ENCODE results near the gene CNTN6. TPM values are rescaled to one million over a fixed set of nuclear protein-coding genes. Genes with fewer than 3 reads are reported as not detected.

Gene CNTN6
- total RNA-seq, 1 donor from 2014 or later = 10.3 TPM

- intact Hi-C loops (cut with DNase I) = no loop called here
- no peak for TF ChIP-seq CTCF (IDR thresholded peaks at IDR 0.05)
- Histone ChIP-seq H3K27me3 (ENCODE audit: low read depth) (no peaks in the 10 kb centered on the region), H3K36me3 (no peaks in the 10 kb centered on the region), H3K9me3 (peaks cover 2% of the 10 kb centered on the region), H3K27ac (no peak overlapping the region), H3K4me3 (no peak overlapping the region), H3K4me1 (no peaks in the 10 kb centered on the region)
- DNase-seq = no peak
- no peak for ATAC-seq
Measured at GRCh38 chr3:1292571-1293071, 199.8 kb downstream of the CNTN6 start.

GRCh38 chr3:1294586-1294985, 201.8 kb downstream of the CNTN6 start:
- Histone ChIP-seq H3K36me3 (no peaks in the 10 kb centered on the region), H3K4me3 (no peak overlapping the region), H3K27ac (no peak overlapping the region), H3K27me3 (ENCODE audit: low read depth) (no peaks in the 10 kb centered on the region), H3K4me1 (no peaks in the 10 kb centered on the region), H3K9me3 (peaks cover 2% of the 10 kb centered on the region)
- DNase-seq (no peak), ATAC-seq (no peak)
- no peak for TF ChIP-seq CTCF (IDR thresholded peaks at IDR 0.05)
- intact Hi-C loops (cut with DNase I) = no loop called here

GRCh38 chr3:1318296-1319005, 225.6 kb downstream of the CNTN6 start:
- DNase-seq (no peak), ATAC-seq (no peak)
- no peaks in the 10 kb centered on the region for H3K4me1 ChIP-seq
- intact Hi-C loops (cut with DNase I) = no loop called here
- no peak overlapping the region for H3K27ac ChIP-seq
- no peak for TF ChIP-seq CTCF (IDR thresholded peaks at IDR 0.05)
- H3K36me3 ChIP-seq = no peaks in the 10 kb centered on the region
- H3K27me3 ChIP-seq (ENCODE audit: low read depth) = no peaks in the 10 kb centered on the region
- H3K9me3 ChIP-seq = no peaks in the 10 kb centered on the region
- no peak overlapping the region for H3K4me3 ChIP-seq

- intact Hi-C loops (cut with DNase I) = no loop called here
- Histone ChIP-seq H3K27me3 (ENCODE audit: low read depth) (no peaks in the 10 kb centered on the region), H3K4me1 (no peaks in the 10 kb centered on the region), H3K36me3 (no peaks in the 10 kb centered on the region), H3K4me3 (no peak overlapping the region), H3K9me3 (no peaks in the 10 kb centered on the region), H3K27ac (no peak overlapping the region)
- no peak for ATAC-seq
- DNase-seq = no peak
- TF ChIP-seq CTCF (IDR thresholded peaks at IDR 0.05) = no peak
Measured at GRCh38 chr3:1326546-1326945, 233.7 kb downstream of the CNTN6 start.

GRCh38 chr3:1330107-1330506, 237.3 kb downstream of the CNTN6 start:
- no peaks in the 10 kb centered on the region for H3K36me3 ChIP-seq
- DNase-seq (no peak), ATAC-seq (no peak)
- no peaks in the 10 kb centered on the region for H3K27me3 ChIP-seq (ENCODE audit: low read depth)
- no peak for TF ChIP-seq CTCF (IDR thresholded peaks at IDR 0.05)
- intact Hi-C loops (cut with DNase I) = no loop called here
- H3K4me3 ChIP-seq = no peak overlapping the region
- H3K9me3 ChIP-seq = no peaks in the 10 kb centered on the region
- no peaks in the 10 kb centered on the region for H3K4me1 ChIP-seq
- no peak overlapping the region for H3K27ac ChIP-seq
